NCI-H460 (cell line): Measurements from ENCODE around the gene TTC3. TPM values are rescaled to one million over a fixed set of nuclear protein-coding genes. Genes with fewer than 3 reads are reported as not detected.
A peak's percentile ranks its signal among the peaks of the same experiment; 100 is the strongest.
"Not testable (repeated sequence)": the region's sequence is repeated elsewhere in the genome, so short reads cannot be mapped to it uniquely, and the experiment has no call there.

Experiments used
- DNase-seq: peaks from one replicate; pipeline ENCODE4 v3.0.0-alpha.2; 2016; ENCODE audit warnings: low read depth; ENCODE audit errors: extremely low read depth
- total RNA-seq: library from RNA; depleted of rRNA; stranded (reverse); fragments of >200 nt; shearing (Covaris generic); gene quantifications from 2 replicates; pipeline ENCODE4 v1.2.3, GENCODE V29; 2014

TTC3 gene
- total RNA-seq, 1 experiment from 2014 or later = 44.5 TPM

DNA sequence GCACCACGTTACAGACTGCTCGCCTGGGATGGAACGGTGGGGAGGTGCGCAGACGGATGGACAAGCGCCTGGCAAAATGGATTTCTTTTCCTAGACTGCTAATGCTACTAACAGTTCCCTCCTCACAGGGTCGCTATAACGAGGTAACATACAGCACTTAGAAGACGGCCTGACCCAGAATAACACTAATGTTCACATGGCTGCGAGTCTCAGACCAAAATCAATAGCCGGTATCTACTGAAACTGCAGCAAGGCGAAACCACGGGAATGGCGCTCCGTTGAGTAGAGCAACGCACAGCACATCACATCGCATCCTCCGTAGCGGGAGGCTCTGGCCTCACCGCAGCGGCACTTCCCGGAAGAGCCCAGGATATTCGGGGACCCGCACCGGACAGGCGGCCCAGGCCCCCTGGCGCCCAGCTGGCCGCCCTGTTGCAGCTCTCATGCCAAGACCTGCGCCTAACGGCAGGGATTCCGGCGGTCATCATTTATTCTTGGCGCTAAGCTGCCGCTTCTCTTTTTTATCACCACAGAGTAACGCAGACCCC, 147.5 kb downstream of the TTC3 start:
- DNase-seq = no peak

DNA sequence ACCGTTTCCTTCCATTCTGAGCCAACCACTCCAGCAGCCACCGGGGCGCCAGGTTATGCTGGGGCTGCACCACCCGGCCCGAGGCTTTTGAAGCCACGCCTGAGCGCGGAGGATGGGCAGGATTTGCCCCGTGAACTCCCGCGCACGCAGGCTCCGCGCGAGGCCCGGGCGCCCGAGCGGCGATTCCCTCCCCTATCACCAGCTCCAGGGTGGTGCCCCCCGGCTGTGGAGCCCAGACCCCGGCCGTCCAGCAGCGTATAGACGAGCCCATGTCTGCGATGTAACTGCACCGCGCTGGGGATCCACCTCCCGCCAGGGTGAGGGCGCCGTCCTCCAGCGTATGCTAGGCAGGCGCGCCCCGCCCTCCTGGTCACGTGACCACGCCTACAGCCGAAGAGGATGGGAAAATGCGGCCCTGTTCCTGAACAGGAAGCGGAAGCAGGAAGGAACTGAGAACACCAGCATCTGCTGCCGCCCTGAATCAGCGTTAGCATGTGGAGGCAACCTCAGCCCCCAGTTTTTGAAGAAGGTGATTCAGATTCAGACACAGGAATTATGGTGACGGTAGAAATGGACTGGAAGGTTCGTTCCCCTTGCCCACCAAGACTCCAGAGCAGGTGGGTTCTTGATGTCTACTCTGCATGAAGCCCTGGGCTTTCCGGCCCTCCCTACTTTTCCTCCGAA, 148.1 kb downstream of the TTC3 start:
- peak; percentile 89 for DNase-seq

DNA sequence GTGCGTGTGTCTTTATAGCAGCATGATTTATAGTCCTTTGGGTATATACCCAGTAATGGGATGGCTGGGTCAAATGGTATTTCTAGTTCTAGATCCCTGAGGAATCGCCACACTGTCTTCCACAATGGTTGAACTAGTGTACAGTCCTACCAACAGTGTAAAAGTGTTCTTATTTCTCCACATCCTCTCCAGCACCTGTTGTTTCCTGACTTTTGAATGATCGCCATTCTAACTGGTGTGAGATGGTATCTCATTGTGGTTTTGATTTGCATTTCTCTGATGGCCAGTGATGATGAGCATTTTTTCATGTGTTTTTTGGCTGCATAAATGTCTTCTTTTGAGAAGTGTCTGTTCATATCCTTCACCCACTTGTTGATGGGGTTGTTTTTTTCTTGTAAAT, 149.2 kb downstream of the TTC3 start:
- DNase-seq = not testable (repeated sequence)

DNA sequence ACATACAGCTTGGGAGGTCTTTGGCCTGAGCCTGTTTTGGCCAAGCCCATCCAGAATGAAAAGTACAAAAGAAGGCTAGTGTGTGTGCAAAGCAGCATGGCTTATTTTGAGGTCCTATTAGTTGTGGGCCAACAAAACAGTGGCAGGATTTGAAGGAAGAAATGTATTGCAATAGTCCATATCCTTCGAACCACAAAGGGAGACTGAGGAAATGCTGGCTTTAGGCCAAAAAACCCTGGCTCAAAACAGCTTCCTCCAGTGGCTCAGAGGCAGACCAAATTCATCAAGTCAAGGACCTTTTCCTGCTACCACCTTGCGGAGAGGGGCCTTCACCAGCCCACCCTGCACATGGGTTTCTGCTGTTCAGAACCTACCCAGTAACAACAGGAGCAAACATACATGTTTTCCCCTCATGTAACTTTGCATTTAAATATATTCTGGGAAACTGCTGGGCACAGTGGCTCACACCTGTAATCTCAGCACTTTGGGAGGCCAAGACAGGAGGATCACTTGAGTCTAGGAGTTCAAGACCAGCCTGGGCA, 150.8 kb downstream of the TTC3 start:
- DNase-seq = no peak

DNA sequence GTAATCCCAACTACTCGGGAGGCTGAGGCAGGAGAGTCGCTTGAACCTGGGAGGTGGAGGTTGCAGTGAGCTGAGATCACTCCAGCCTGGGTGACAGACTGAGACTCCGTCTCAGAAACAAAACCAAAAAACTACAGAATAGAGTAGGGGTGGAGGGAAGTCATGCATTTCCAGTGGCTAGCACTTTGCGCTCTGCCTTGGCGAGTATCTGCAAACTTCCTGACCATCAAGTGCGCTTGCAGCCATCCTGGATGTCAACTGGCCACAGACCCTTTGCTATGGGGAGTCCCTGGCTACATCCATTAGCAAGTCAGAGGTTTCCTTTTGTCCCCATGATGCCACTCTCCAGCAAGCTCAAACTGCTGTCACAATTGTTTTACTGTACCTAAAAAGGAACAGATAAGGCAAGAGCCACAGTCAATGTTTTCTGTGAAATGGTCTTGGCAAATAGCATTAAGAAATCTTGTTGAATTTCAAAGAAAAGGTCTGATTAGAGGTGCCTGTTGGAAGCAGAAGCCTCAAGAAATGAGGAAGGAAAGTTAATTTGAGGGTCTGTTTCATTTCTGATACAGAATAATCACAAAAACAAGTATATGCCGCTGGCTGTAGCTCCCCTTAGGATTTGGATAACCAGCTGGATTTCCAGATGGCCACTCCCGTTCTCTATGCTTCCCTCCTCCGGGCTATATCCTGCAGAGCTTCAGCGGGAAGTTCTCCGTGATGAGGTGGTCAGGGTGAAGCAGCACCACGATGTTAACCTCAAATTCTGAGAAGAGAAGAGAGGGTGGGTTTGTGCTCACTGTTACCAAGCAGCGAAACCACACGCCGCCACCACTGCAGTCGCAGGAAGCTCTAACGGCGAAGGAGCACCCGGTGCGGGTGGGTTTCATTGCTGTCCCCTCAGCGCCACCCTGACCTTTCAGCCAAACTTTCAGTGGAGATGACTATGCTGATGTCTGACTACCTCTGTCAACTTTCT, 152.1 kb downstream of the TTC3 start:
- no peak for DNase-seq

DNA sequence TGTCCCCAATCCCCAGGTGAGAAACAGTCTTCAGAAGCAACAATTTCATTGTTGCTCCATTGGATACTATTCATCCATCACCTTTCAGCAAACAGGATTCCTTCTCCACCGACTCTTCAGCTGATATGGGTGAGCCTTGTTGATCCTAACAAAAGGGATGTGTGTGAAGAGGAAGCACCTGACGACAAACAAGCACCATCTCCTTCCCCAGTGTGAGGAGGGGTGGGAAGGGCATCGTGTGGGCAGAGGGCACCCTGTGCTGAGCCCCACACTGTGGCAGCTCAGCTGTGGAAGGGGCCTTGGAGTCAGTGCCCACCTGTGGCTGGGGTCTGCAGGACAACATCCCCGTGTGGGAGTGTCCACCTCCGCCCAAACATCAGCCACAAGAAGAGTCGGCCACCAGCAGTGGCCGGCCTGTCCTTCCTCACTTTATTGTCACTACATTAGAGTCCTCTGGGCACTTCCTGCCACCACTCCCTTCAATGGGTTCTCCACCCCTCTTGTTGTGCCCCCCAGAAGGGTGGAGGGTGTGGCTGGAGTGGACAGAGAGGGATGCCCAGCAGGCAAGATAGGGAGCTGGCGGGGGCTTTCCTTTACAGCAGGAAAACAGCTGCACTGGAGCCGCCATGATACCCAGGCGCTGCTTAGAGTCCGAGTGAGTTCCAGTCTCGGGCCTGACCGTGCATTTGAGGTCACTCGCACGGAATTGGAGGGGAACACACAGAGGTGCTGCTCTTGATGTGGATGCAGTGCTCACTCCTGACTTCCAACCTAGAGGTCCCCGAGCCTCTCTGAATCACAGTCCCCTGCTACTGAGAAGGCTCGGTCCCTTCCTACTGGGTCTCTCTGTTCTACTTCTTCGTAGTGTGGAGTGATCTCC, 153.2 kb downstream of the TTC3 start:
- DNase-seq = no peak

DNA sequence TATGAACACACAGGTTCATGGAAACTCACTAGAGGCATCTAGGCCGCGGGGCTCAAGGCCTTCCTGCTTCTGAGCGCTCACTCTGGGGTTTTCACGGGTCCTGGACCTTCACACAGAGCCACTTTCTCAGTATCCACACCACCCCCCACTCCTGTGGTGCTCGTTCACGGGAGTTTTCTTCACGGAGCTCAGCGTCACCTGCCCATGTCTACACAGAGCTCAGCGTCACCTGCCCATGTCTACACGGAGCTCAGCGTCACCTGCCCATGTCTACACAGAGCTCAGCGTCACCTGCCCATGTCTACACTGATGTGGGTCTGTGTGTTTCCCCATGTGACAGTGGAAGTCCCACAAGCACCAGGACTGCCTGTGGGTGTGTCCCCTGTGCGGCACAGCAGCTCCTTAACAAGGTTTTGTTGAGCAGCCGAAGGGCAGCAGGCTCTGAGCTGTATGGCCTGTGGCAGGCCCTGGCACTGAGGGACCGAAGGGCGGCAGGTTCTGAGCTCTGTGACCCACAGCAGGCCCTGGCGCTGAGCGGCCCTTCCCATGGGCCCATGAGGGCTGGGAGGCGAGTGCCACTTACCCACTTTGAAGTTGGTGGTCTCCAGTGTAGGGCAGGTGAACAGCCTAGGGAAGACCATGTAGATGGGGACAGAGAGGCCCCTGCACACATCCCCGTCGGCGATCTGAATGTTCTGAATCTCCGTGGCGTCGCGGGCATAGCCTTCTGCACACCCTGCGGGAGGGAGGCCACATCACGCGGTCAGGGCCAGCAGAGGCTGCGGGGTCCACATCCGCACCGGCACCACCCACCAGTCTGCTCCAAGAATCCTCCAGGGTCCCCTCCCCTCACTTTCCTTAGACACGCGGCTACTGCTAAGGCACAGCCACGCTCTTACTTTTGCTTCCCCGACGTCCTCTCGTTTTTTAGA, 154.3 kb downstream of the TTC3 start:
- no peak for DNase-seq

DNA sequence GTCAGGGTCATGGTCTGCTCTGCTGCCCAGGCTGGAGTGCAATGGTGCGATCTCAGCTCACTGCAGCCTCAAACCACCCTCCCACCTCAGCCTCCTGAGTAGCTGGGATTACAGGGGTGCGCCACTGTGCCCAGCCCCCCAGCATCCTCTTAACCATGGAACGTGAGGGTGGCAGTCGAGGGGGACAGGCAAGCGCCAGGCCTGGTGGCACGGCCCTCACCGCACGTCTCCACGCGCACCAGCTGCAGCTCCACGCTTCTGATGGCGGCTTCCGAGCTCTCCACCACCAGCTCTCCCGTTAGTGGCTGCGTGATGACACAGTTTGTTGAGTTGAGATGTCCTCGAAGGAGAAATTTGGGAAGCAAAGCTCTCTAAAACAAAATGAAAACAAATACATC, 154.9 kb downstream of the TTC3 start:
- no peak for DNase-seq

DNA sequence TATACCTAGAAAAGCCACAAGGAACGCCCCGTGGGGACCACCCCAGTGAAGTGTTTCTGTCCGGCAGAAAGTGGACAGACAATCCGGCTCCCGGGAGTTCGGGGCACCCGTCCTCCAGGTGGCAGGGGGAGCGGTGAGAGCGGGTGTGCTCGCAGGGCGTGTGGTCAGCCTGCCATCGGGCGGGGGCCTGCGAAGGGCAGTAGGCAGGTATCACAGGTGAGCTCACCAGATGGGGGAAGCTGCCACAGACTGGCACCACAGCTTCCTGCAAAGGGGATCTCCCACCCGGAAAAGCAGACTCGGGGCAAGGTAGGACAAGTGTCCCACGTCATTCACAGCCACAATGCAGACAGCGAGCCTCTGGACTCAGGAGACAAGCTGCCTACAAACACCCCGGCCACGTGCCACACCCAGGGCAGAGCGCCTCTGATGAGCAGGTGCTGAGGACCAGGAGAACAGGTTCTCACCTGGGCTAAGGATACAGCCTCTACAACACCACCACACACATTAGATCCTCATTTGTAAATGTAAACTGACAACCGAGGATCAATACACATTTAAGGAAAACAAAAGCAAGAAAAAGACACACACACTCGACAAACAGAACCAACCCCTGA, 157.7 kb downstream of the TTC3 start:
- DNase-seq = no peak

DNA sequence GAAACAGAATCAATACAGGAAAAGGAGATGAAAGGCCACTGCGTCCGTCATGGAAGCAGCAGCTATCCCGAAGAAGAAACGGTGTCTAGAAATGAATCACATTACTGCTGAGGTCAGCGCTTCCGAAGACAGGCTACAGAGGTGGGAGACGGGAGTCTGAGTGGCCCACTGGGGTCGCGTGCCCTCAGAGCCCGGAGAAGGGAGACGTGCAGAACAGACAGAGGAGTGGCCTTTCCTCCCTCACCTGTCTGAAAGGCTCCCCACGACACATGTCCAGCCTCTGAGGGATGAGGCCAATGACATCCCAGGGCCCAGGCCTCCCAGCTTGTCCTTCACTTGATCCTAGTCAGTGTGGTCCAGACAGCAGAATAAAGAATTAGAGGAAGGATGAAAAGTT, 158.2 kb downstream of the TTC3 start:
- DNase-seq = no peak

DNA sequence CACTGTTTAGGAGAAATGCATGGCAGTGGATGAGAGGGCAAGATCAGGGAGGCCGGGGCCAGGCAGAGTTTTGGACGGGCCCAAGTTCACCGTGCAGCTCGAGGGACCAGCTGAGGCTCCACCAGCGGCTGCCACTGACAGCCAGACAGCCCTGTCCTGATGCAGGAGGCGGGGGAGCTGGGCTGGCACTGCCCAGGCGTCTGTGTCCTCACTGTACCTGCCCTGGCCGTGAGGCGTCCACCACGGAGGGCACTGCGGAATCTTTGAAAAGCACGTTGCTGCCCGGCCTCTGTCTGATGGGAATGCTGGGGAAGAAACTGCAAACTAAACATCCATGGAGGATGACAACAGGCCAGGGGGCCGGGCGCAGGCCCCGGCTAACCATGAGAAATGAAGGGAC, 158.6 kb downstream of the TTC3 start:
- no peak for DNase-seq

DNA sequence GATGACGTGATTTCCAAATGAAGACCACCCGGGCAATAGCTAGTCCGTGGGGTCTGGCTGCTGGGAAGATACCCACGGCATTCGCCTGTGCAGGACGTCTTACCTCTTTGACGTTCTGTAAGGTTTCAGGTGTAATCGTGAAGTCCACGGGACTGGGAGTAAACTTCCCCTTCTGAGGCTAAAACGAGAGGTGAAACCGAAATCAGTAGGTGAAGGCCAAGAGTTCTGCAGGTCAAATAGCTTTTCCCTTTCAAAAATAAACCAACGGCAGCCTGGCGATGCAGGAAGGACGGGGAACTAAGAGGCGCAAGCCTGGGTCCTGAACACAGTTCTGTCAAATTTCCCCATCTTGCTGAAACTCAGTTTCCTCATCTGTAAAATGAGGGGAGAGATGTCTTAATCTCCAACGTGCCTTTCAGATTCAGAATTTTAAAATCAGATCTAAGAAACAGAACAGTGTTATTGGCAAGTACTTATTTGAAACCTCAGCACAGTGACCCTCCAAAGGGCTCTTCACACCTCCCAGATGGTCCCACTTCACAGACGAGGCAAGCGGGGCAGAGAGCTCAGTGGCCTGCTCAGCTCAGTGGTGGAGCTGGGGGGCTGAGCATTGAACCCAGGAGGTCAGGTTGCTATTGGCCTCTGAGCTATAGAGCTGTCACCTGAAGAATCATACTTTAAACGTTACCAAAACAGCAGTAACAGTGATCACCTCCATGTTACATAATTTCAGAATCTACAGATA, 159.4 kb downstream of the TTC3 start:
- DNase-seq = no peak

DNA sequence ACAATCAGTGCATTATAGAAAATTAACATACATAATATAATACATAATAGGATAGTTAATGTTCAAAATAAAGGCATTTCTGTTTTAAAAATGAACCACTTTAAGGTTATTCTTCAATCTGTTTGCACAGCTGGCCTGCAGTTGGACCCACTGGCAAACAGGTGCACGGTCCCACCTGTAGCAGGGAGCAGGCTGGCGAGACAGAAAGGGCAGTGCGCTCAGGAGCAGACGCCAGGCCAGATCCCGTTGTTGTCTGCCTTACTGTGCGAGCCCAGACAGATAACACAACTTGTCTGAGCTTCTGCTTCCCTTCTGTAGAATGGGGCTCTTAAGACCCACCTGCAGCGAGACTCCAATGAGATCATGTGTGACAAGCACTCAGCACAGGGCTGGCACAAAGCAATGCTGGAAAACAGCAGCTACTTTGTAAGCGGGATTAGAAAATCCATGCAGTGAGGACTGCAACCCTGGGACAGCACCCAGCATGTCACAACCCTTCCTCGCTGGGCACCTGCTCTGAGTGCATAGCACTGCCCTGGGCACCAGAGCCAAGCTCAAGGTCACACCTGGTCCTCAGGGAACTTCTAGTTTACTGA, 160.6 kb downstream of the TTC3 start:
- DNase-seq = no peak

DNA sequence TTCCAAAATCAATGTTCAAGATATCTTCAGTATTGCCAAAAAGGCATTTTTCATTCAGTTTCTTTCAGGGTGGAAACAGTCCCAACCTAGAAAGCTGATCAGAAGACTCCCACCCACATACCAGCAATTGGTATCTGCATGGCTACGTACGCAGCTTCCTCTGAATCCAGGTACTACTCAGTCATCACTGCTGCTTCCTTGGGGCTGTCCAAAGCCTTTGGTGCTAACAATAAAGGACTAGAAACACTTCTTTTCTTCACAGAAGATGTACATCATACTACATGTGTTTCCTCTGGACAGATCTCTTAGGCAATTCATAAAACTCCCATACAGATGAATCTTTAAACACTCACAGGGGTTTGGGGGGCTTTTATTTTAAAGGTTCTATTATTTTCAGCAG, 164.3 kb downstream of the TTC3 start:
- no peak for DNase-seq

DNA sequence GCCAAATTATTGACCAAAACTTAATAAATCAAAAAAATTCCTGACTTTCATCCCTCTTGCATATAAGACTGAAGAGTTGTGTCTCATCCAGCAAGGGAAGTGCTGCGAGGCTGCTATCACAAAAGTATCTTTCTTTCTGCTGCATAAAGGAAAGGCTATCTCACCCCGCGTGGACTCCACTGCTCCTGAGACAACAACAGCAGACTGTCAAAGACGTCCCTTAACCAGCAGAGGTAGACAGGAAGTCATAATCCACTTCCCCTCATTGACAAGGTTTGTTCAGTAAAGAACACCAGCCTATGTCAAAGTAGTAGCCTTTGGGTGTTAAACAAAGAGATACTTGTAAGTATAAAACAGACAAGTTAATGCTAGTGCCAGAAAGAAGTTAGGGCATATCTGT, 164.7 kb downstream of the TTC3 start:
- DNase-seq = no peak

DNA sequence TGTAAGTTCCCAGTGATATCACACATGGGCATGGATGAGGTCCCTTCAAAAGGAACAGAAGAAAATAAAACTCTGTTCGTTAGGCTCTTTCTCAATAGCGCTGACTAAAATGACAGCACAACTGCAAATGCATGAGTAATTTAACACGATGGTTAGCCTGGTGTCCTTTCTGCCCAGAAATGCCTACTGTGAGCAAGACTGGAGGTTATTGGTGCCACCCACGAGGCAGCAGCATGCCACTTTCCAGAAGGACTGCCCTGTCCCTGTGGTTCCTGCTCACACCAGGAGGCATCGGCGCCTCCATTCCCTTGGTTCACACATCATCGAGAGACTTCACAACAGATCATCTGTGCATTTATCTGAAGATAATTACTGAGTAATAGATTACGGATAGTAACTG, 167.9 kb downstream of the TTC3 start:
- no peak for DNase-seq

DNA sequence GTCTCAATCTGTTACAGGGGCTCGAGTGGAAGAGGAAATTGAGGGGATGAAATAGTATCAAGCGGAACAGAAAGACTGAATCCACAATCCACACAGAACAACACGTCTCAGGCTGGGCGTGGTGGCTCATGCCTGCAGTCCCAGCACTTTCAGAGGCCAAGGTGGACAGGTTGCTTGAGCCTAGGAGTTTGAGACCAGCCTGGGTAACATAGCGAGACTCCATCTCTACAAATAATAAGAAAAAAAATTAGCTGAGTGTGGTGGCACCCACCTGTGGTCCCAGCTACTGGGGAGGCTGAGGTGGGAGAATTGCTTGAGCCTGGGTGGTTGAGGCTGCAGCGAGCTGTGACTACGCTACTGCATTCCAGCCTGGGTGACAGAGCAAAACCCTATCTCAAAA, 168.4 kb downstream of the TTC3 start:
- DNase-seq = no peak

DNA sequence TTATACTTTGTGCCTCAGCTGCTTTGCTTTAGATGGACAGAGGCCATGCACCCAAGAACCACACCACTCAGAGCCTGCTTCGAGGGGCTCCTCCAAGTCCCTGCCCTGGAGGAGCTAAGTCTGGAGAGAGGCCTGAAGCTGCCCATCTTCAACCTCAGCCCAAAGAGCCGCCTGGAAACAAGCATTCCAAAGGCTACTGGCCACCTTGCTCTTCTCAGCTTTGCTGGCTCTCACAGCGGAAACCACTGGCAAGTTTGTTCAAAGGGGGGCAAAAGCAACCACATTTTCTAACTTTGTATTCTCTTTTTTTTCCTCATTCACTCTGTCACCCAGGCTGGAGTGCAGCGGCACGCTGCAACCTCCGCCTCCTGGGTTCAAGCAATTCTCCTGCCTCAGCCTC, 170.9 kb downstream of the TTC3 start:
- DNase-seq = no peak
